ENCODE measurements around the gene NTN1.

Gene NTN1

DNA sequence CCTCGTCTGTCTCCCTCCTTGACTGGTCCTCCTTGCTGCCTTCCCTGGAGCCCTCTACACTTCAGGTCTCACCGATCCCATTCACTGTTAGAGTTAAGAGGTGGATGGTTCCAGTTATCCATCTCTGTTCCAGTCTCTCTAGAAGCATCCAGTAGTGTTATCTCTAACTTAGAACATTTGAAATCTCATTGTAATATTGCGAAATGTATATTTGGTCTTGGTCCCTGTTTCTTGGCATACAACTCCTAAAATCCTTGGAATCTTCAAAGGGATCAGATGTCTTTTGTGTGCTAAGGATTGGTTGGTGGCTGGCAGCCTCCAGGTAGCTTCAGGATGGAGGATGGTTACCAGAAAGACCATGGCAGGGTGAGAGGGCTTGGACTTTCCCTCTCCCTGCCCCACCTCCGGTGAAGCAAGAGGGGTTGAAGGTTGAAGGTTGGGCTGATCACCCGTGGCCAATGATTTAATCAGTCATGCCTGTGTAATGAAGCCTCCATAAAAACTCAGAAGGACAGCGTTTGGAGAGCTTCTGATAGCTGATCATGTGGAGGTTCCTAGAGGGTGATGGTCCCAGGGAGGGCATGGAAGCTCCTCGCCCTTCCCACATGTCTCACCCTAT is 59.1 kb downstream of the NTN1 start:
- Histone ChIP-seq H4K20me1 (ENCODE audit: insufficient read depth) (no peaks in the 10 kb centered on the region), H2AFZ (ENCODE audit: low read depth) (no peak overlapping the region), H3K4me1 (ENCODE audit: low read depth, poor library complexity, severe bottlenecking) (no peaks in the 10 kb centered on the region), H3K9ac (no peak overlapping the region), H3K79me2 (ENCODE audit: insufficient read depth, low read depth) (no peaks in the 10 kb centered on the region), H3K36me3 (ENCODE audit: insufficient read depth) (no peaks in the 10 kb centered on the region), H3K27me3 (ENCODE audit: insufficient read depth, low read depth) (no peaks in the 10 kb centered on the region), H3K4me2 (no peak overlapping the region), H3K4me3 (IDR thresholded peaks at IDR 0.05; ENCODE audit: insufficient read depth, low read depth, low read length) (no peak overlapping the region), H3K27ac (no peak overlapping the region)
- no peak for TF ChIP-seq CTCF (conservative IDR thresholded peaks at IDR 0.05; ENCODE audit: low read depth, low read length)

DNA sequence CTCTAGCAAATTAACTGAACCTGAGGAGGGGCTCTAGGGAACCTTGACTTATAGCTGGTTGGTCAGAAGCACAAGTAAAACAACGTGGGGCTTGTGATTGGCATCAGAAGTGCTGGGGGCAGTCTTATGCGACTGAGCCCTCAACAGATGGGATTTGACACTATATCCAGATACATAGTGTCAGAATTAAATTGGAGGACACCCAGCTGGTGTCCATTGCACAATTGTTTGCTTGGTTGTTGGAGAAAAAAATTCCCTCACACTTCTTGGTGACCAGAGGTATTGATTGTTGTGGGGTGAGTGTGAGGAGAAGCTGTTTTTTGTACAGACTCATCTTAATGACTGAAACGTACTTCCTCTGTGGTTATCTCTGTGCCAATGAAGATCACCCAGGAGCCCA is 59.7 kb downstream of the NTN1 start:
- H3K27me3 ChIP-seq (ENCODE audit: insufficient read depth, low read depth) = no peaks in the 10 kb centered on the region
- no peak overlapping the region for H3K27ac ChIP-seq
- no peaks in the 10 kb centered on the region for H3K36me3 ChIP-seq (ENCODE audit: insufficient read depth)
- no peak overlapping the region for H3K9ac ChIP-seq
- no peaks in the 10 kb centered on the region for H4K20me1 ChIP-seq (ENCODE audit: insufficient read depth)
- no peak overlapping the region for H2AFZ ChIP-seq (ENCODE audit: low read depth)
- no peak overlapping the region for H3K4me2 ChIP-seq
- H3K4me3 ChIP-seq (IDR thresholded peaks at IDR 0.05; ENCODE audit: insufficient read depth, low read depth, low read length) = no peak overlapping the region
- TF ChIP-seq CTCF (conservative IDR thresholded peaks at IDR 0.05; ENCODE audit: low read depth, low read length) = no peak
- no peaks in the 10 kb centered on the region for H3K79me2 ChIP-seq (ENCODE audit: insufficient read depth, low read depth)
- no peaks in the 10 kb centered on the region for H3K4me1 ChIP-seq (ENCODE audit: low read depth, poor library complexity, severe bottlenecking)

DNA sequence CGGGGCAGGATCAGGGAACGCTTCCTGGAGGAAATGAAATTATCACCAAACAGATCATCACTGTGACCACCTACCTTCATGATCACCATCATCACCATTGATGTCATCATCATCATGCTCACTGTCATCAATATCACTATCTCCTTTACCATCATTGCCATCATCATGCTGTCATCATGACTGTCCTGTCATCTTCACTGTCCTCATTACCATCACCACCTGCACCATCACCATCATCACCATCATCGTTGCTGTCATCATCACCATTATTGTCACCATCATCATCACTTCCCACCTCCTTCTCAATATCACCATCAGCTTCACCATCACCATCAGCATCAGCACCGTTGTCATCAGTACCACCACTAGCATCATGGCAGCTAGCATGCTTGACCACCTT is 65.3 kb downstream of the NTN1 start:
- no peak overlapping the region for H3K27ac ChIP-seq
- H2AFZ ChIP-seq (ENCODE audit: low read depth) = no peak overlapping the region
- no peak overlapping the region for H3K4me2 ChIP-seq
- no peak overlapping the region for H3K9ac ChIP-seq
- H3K36me3 ChIP-seq (ENCODE audit: insufficient read depth) = no peaks in the 10 kb centered on the region
- TF ChIP-seq CTCF (conservative IDR thresholded peaks at IDR 0.05; ENCODE audit: low read depth, low read length) = no peak
- H3K79me2 ChIP-seq (ENCODE audit: insufficient read depth, low read depth) = no peaks in the 10 kb centered on the region
- H4K20me1 ChIP-seq (ENCODE audit: insufficient read depth) = no peaks in the 10 kb centered on the region
- no peaks in the 10 kb centered on the region for H3K4me1 ChIP-seq (ENCODE audit: low read depth, poor library complexity, severe bottlenecking)
- no peak overlapping the region for H3K4me3 ChIP-seq (IDR thresholded peaks at IDR 0.05; ENCODE audit: insufficient read depth, low read depth, low read length)
- H3K27me3 ChIP-seq (ENCODE audit: insufficient read depth, low read depth) = no peaks in the 10 kb centered on the region

DNA sequence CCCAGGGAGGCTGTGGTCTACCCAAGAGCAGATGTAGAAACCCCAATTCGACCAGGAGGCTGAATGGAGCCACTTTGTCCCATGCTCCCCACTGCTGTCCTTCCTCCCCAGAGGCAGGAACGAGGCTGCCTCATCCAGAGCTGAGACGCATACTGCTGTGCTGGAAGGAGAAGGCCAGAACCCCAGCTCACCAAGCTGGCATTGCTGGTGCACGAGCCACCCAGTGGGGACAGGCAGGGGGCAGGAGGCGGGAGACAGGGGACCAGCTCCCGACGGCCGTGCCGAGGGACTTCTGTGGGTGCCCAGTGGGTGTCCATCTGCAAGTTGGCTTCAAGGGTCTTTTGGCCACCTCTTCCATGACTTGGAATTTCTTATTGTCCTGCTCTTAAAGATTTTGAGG is 66.6 kb downstream of the NTN1 start:
- Histone ChIP-seq H3K27me3 (ENCODE audit: insufficient read depth, low read depth) (no peaks in the 10 kb centered on the region), H3K36me3 (ENCODE audit: insufficient read depth) (no peaks in the 10 kb centered on the region), H2AFZ (ENCODE audit: low read depth) (no peak overlapping the region), H4K20me1 (ENCODE audit: insufficient read depth) (no peaks in the 10 kb centered on the region), H3K4me2 (no peak overlapping the region), H3K27ac (no peak overlapping the region), H3K79me2 (ENCODE audit: insufficient read depth, low read depth) (no peaks in the 10 kb centered on the region), H3K4me1 (ENCODE audit: low read depth, poor library complexity, severe bottlenecking) (no peaks in the 10 kb centered on the region), H3K4me3 (IDR thresholded peaks at IDR 0.05; ENCODE audit: insufficient read depth, low read depth, low read length) (no peak overlapping the region), H3K9ac (no peak overlapping the region)
- no peak for TF ChIP-seq CTCF (conservative IDR thresholded peaks at IDR 0.05; ENCODE audit: low read depth, low read length)

All from KMS-11 (cell line).